HG03571 (cell line): ENCODE data around the gene EPHB1.

Experiments
- ATAC-seq: cut with Tn5 transposase; IDR thresholded peaks from one replicate; pipeline ENCODE4 v1.9.1; 2021; ENCODE audit not compliant: unreplicated experiment

Gene EPHB1

DNA sequence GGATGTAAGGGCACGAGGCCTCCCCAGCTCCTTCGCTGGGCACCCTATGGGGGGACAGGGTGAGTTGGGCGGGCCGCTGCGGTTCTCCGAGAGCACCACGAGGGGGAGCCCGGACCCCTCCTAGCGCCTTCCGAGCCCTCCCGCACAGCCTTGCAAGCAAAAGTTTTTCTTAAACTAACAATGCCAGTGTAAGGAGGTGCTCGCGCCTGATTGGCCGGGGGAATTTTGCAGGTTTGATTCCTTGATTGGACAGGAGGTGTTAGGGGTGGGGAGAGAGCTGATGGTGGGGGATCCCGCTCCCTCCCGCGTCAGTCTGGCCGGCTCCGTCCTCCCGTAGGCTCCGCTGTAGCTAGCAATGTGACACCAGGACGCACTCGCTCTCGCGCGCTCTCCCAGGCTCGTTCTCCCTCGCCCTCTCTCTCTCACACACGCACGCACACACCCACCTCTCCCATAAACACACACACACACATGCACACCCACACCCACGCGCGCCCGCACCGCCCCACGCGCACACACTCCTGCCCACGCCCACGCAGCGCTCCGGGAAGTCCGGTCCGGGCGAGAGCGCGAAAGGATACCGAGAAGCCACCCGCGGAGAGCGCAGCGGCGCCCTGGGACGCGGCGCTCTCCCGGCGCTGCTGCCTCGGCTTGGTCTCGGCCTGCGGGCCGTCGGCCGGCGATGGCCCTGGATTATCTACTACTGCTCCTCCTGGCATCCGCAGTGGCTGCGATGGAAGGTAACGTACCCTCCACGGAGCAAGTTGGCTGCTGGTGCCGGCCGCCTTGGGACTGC lies at the start of gene EPHB1:
TSS of gene EPHB1 (plus strand) at position 311 of the 796 bp plus-strand sequence.
- ATAC-seq, result peak; percentile 80

DNA sequence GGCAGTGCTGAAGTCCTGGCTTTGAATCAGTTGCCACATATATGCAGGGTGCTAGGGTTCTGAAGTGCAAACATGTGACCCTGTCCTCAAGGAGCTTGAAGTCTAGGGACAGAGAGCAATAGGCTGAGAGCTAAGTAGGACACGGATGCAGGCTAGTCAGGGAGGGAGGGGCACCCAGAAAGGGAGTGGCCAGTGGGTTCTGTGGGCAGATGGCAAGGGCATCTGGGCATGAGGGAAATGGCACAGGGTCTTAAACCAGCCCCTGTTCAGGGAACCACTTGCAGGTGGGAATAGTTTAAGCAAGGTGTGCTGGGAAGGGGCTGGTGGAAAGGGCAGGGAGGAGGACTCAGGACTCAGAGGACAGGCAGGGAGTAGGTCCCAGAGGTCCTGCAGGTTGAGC lies 46.4 kb upstream of the EPHB1 start:
- ATAC-seq, result no peak

DNA sequence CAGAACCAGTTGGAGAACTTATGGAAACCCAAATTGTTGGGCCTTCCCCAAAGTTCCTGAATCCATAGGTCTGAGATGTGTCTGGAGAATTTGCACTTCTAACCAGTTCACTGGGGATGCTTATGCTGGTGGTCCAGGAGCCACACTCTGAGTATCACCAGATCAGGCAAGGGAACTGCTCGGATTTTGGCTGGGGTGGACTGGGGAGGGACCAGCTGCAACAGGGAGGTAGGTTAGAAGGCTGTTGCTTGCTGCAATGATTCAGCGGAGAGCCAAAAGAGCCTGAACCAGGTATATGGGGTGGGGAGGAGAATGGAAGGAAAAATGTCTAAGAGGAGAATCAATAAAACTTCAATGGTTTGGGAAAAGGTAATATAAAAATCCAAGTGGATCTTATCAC lies 45.9 kb upstream of the EPHB1 start:
- no peak for ATAC-seq

DNA sequence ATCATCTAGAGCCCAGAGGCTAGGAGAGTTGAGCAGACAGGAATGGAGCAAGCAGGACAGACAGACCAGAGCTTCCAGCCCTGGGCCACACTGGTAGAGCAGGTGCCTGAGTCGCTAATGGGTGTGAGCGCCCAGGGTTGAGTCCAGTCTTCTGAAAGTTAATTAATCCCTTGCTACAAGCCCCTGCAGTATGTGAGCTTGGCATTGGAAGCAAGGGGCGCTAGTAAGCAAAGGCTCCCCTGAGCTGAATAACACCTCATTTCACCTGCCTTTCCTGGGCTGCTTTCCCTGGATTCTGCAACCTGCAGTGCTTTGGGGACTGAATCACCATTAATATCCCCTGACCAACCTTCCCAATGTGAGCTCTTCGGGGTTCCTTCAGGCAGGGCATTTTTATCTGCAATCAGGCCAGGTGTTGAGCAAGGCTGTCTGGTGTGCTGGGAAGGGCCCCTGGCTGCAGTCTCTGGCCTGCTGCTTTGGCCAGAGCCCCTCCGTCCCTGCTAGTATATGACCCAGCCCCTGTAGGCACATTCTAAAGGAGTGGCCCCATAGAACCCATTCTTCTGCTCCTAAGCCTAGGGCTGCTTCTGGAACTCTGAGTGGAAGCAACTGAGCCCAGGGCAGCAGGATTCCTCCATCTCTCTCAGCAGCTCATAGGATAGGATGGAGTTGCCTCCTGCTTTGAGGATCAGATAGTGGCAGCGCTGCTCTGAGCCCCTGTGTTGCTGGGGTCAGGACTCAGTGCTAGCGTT lies 45.1 kb upstream of the EPHB1 start:
- ATAC-seq, result no peak

DNA sequence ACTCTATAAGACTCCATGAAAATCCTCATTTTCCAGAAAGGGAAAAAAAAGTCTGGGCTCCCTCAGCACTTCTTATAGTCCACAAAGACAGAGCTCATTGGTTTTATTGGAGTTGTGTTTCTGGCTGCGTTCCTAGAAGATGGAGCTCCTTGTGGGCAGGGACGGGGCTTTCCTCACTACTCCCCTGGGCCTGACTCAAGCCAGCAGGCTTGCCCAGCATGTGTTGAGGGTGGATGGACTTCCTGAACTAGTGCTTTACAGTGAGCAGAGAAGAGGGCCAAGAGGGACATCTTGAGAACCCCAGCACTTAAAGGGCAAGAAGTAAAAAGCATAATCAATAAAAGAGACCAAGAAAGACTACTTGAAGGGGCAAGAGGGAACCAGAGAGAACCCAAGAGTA lies 43.2 kb upstream of the EPHB1 start:
- ATAC-seq, result no peak

DNA sequence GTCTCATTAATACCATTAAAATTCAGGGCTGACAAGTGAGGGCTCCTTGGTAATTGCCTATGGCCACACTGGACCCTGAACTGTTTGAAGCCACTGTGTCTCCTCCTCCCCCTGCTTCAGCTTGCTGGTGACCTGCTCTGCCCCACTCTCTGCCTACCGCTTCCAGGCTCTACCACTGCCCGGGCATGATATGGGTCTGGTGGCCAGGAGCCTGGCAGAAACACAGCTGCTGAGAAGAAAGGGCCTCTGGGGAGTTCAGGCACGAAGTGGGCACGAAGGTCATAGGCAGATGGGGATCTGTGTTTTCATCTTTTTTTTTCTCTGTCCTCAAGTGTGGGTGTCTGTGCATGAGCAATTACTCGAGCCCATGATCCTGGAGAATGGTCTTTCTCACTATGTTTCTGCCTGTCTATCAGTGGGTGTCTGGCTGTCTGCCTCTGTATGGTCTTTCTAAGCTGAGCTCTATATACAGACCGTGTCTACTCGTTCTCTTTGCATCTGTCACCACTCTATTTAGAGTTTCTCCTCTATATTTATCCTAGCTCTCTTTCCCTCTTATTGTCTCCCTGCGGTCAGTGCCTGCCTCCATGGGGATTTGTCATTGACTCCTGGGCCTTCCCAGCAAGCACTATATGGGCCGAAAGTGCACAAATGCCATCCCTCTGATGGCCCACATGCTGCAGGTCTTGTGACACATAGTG lies 42.1 kb upstream of the EPHB1 start:
- ATAC-seq, result no peak

DNA sequence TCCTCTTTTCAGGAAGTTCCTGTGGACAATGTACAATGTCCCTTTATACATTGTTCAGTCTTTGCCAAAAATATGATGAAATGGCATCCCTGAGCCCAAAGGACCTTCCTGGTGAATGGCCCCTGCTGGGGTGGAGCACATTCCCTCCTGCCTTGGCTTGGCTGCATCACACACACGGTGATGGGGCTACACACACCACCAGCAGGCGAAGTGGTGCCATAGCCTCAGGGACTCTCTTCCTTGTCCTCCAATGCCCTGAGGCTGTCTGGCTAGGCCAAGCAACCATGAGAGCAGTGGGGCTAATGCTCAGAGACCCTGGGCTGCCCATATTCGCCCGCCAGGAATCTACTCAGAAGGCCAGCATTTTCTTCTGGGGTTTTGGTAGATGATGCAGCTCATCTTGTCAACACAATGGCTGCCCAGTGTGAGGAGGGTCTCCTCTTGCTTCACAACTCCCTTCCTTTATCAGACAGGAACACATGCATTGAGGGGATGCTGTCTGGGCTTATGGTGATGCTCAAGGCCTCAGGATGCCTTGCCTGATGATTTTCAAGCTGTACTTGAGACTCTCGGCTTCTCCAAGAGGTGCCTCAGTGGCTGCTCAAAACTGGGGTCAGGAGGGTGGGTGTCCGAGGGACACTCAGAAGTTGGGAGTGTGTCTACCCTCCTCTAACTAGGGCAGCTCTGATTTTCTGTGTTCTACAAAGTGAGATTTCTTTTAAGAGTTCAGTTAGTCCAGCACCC lies 40.9 kb upstream of the EPHB1 start:
- no peak for ATAC-seq

DNA sequence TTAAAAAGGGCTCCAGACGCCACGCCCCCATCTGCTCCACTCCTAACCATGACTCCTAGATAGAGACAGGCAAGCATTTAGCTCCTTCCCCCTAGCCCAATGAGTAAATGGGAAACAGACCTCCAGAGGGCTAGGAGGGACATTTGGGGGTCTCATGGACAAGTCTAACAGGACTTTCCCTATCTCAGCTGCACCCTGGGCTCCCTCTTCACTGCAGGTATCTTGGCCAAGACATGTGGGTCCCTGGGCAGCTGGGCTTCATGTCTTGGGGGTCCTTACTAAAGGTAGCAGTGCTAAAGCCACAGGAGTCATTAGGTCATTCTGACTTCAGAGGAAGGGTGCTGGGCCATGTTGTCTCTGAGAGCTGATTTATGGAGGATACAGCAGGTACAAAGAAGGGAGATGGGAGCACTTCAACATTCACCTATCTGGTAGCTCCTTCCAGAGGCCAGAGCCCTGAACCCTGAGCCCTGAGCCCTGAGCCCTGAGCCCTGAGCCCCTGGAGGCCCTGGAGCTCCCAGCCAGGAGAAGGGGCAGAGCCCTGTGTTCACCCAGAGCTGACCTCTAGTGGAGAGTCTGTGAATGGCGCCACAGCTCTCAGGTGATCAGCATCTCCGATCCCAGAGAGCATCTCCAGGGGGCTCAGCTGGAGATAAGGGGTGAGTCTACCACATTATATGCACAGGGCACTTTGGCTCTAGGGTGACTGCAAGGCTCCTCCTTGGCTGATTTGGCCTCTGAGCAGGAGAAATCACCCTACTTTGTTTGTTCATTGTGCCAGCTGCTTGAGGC lies 40.1 kb upstream of the EPHB1 start:
- ATAC-seq, result no peak

DNA sequence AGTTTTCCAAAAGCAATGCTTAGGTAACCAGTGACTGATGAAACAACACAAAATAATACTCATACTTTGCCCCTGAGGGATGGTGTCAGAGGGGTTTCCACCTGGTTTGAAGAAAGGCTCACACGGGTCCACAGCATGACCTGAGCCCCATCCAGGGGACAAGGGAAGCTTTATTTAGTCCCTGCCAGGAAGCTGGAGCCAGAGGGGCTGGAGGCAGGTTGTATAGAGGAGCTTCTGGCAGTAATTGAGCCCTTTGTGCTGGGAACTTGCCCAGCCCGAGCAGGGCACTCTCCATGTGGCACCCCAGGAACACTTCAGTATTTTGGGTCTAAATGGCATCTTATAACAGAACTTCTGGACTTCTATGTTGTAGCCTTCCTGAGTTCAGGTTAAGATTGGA lies 39.2 kb upstream of the EPHB1 start:
- ATAC-seq, result no peak

DNA sequence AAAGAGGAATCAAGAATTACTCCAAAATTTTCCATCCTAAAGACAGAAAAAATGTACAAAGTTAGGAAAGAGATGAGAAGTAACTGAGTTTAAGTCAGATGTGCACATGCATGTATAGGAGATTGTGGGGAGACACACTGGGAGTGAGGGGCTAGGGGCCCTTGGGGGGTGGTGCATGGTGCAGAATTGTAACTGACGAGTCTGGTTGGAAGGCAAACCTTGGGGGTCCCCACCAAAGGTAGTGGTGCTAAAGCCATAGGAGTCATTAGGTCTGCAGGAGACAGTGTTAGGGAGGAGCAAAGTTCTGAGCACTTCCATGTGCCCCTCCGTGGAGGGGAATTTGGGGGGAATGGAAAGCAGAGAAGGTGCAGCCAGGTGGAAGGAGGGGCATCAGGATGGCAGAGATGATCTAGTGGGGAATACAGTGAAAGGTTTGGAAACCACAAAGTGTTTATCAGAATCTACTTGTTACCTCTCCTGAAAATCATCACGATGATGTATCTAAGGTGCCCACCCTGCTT lies 37.5 kb upstream of the EPHB1 start:
- ATAC-seq, result no peak

DNA sequence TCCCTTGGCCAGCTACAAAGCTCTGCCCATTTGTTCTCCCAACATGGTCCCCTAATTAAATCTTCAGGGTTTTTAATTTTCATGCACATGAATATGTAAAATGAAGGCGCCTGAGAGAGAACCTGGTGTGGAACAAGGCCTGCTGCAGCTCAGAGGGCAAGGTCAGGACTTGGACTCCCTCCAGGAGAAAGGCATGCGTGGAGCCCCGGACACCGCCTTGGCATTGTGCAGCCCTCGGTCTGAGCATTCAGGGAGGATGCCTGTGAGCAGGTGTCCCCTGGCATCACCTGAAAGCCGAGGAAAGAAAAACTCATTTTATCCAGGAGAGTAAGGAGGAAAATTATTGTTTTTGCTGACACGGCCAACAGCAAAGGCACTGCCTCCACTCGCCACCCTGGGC lies 33.8 kb upstream of the EPHB1 start:
- no peak for ATAC-seq

DNA sequence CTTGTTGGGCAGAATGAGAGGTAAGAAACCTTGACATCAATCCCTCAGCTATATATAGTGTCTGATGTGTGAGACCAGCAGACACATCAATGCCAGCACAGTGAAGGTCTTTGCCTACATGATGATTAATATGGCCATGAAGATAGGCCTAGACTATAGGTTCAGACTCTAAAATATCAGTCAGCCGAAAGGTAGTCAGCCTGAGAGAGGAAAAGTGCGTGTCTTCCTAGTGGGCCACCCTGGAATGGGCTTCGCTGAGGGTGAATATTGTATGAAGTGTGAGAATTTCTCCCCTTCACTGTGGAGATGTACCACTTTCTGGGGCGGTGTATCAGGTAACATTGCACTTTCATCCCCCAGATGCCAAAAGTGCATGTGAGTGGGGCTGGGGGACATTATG lies 33.0 kb upstream of the EPHB1 start:
- ATAC-seq, result no peak

DNA sequence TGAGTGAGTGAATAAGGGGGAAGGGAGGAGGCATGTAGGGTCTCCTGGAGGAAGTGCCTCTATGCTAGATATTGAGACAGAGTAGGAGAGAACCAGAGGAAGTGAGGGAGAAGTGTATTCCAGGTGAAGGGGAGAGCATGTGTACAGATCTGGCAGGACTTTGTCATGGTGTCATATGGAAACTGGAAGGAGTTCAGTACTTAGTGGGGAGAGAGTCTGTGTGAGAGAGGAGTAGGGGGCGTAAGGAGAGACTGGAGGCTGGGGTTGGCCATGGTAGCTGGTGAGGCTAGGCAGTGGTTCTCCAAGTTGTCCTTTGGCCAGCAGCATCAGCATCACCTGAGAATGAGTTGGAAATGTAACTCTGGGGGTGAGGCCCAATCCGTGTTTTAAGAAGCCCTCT lies 29.6 kb upstream of the EPHB1 start:
- ATAC-seq, result no peak

DNA sequence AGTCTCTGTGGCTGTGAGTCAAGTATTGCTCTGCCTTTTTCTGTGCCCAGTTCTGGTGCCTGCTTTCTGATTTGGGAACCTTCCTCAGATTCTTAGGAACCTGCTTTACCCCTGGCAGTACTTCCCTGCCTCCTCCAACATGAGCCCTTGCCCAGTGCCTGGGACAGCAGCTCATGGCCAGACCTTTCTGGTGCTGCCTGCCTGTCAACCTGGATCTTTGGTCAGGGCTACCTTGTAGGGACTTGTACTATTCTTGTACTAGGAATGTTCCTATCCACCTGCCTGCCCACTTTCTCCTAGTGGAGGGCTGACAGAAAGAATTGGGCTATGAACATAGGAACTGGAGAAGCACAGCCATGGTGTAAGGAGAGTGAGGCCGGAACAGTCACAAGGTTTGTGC lies 28.8 kb upstream of the EPHB1 start:
- no peak for ATAC-seq

DNA sequence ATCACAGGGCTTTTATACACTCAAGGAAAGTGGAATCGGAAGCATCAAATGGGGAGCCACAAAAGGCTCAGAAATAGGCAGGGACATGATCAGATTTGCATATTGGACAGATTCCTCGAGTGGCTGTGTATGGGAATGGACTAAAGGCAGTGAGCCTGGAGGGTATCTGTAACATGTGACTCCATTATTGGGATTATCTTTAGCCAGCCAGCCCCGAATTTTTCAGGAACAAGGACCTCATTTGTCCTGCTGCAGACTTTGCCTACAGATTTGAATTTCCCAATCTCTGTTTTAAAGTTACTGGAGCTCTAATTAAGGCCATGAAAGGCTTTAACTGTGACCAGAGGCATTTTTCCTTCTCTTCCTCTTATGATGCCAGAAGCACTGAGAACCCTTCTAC lies 26.9 kb upstream of the EPHB1 start:
- ATAC-seq, result no peak

DNA sequence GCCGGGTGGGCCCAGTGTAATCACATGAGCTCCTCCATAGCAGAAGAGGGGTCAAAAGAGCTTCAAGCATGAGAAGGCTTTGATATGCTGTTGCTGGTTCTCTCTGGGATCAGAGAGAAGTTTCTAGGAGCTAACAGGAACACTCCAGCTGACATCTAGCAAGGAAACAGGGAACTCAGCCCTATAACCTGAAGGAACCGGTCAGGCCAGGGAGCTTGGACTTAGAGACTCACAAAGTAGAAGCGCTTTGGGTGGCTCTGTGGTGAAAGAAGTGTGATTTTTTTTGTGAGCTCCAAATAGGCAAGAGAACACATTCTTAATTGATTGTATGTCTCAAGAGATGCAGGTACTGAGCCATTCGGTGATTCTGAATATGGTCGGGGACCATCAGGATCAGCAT lies 26.2 kb upstream of the EPHB1 start:
- ATAC-seq, result no peak

DNA sequence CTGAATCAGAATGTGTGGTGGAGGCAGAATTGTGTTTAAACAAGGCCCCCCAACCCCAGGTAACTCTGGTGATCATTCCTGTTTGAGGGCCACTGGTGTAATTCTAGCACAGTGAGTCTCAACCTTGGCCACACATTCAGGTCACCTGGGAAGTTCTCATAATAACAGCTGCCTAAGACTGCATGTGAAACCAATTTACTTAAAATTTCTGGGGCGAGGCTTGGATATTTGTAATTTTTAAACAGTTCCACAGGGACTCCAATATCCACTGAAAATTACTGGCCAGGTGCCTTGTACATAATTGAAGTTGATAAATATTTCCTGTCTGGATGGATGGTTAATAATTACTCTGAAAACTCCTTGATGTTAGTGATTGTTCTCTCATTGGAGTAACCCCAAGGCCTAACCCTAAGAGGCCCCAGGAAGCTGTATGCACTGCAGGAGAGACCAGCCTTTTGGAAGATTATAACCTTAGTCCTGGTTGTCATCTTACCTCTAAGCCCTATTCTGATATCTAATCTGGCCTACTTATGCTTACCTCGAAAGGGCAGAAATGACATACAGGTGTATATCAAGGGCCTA lies 25.7 kb upstream of the EPHB1 start:
- ATAC-seq, result no peak

DNA sequence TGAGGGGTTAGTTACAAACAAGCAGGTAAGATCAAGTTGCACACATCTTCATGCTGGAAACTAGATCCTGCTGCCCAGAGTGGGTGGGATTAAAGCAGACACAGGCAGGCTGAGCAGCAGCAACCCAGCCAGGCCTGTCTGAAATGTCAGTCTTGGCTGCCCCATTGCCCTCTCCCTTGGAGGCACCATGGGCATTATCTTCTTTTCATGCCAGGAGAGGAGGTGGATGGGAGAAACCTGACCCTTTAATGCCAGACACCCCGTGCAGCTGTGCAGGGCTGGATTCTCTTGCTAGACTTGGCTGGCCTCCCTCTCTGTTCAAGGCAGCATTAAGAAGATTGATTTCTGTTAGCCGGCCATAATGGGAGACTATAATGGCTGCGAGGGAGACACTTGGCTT lies 23.0 kb upstream of the EPHB1 start:
- ATAC-seq, result no peak

DNA sequence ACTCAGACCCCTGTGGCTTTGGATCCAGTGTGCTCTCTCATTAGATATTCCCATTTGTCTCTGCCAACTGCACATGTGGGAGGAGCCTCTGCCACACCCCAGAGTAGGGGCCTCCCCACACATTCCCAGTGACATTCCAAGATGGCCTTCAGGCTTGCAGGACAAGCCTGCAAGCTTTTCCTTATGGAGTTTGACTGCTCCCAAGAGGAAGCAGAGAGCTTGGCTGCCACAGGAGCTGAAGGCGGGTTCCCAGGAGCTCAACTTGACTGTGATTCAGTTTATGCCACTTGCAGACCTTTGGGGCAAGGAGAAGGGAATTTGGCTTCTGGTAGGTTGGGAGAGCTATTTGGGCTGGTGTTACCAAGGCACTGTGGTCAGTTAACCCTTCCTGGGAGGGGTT lies 22.5 kb upstream of the EPHB1 start:
- ATAC-seq, result no peak

DNA sequence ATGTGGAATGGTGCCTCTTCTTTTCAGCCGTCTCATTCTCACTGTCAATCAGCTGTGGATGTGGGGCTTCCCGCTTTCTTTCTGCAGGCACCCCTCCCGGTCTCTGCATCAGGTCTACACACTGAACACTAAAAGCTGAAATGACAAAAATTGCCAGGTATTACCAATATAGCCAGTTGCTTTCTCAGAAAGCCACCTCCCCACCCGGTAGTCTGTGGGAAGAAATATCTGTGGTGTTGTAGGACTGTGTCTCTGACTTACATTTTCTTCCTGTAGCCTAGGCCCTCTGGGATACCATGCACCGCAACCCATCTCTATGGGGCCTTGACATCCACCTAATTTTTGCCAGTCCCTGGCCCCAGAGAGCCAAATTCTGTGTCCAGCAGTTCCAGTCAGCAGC lies 19.2 kb upstream of the EPHB1 start:
- ATAC-seq, result no peak
